GM23338 (cell line): ENCODE results near the gene FRY. TPM values are rescaled to one million over a fixed set of nuclear protein-coding genes. Genes with fewer than 3 reads are reported as not detected.

Experiments used
- ATAC-seq: fragments of 200-7000 bp; cut with Tn5 transposase; 3 replicates; pipeline ENCODE4 v1.9.1; 2020
- DNase-seq: peaks from one replicate; pipeline ENCODE4 v3.0.0-alpha.2; 2015; ENCODE audit warnings: low spot score
- H2AFZ ChIP-seq: fragments of 200-600 bp; sonication (generic); 2 replicates; pipeline ENCODE4 v1.8.0; 2016; ENCODE audit warnings: antibody characterized with exemption, mild to moderate bottlenecking, moderate library complexity
- H3F3A ChIP-seq: fragments of 200-600 bp; sonication (generic); replicated peaks from 2 replicates; pipeline ENCODE4 v1.8.0; 2017; ENCODE audit warnings: antibody characterized with exemption, mixed run types, low read depth
- H3K27ac ChIP-seq: fragments of 200-600 bp; sonication (generic); 2 replicates; pipeline ENCODE4 v1.6.1; 2016; ENCODE audit warnings: low read depth
- H3K27me3 ChIP-seq: fragments of 200-600 bp; sonication (generic); 2 replicates; pipeline ENCODE4 v1.8.0; 2016; ENCODE audit warnings: mild to moderate bottlenecking, mixed run types, moderate library complexity; ENCODE audit not compliant: insufficient read depth
- H3K36me3 ChIP-seq: fragments of 200-600 bp; sonication (generic); 2 replicates; pipeline ENCODE4 v1.8.0; 2016; ENCODE audit warnings: mild to moderate bottlenecking; ENCODE audit not compliant: insufficient read depth
- H3K4me1 ChIP-seq: fragments of 200-600 bp; sonication (generic); 2 replicates; pipeline ENCODE4 v1.8.0; 2016; ENCODE audit warnings: mild to moderate bottlenecking, moderate library complexity; ENCODE audit not compliant: insufficient read depth
- H3K4me2 ChIP-seq: fragments of 200-600 bp; sonication (generic); 2 replicates; pipeline ENCODE4 v1.7.1; 2017; ENCODE audit warnings: mixed run types
- H3K4me3 ChIP-seq: fragments of 200-600 bp; sonication (generic); 2 replicates; pipeline ENCODE4 v1.6.1; 2016; ENCODE audit warnings: mixed run types
- H3K79me2 ChIP-seq: fragments of 200-600 bp; sonication (generic); replicated peaks from 2 replicates; pipeline ENCODE4 v1.8.0; 2017; ENCODE audit warnings: mild to moderate bottlenecking; ENCODE audit not compliant: insufficient read depth
- H3K9me2 ChIP-seq: fragments of 200-600 bp; sonication (generic); 2 replicates; pipeline ENCODE4 v1.8.0; 2017; ENCODE audit not compliant: insufficient read depth
- H4K20me1 ChIP-seq: fragments of 200-600 bp; sonication (generic); replicated peaks from 2 replicates; pipeline ENCODE4 v1.8.0; 2017; ENCODE audit warnings: mild to moderate bottlenecking; ENCODE audit not compliant: insufficient read depth
- H3K27ac Mint-ChIP-seq: 2 replicates; pipeline ENCODE4 v1.8.0; 2020; ENCODE audit warnings: inconsistent platforms, mild to moderate bottlenecking, moderate library complexity, mixed read lengths
- H3K27me3 Mint-ChIP-seq: 3 replicates; pipeline ENCODE4 v1.8.0; 2022; ENCODE audit warnings: low read depth, mild to moderate bottlenecking, moderate library complexity, mixed read lengths, inconsistent platforms; ENCODE audit not compliant: insufficient read depth, poor library complexity
- H3K36me3 Mint-ChIP-seq: 3 replicates; pipeline ENCODE4 v1.8.0; 2021; ENCODE audit warnings: low read depth, mild to moderate bottlenecking, inconsistent platforms, moderate library complexity, mixed read lengths
- H3K4me1 Mint-ChIP-seq: 3 replicates; pipeline ENCODE4 v1.8.0; 2020; ENCODE audit warnings: mild to moderate bottlenecking, inconsistent platforms, mixed read lengths
- H3K4me3 Mint-ChIP-seq: 3 replicates; pipeline ENCODE4 v1.8.0; 2021; ENCODE audit warnings: moderate library complexity, mild to moderate bottlenecking, inconsistent platforms, mixed read lengths
- H3K9me3 Mint-ChIP-seq: 3 replicates; pipeline ENCODE4 v1.8.0; 2020; ENCODE audit warnings: moderate library complexity, mild to moderate bottlenecking, inconsistent platforms, mixed read lengths
- CREB1 ChIP-seq: fragments of 250-450 bp; sonication (Bioruptor Pico); IDR thresholded peaks from 2 replicates; pipeline ENCODE4 v1.5.0; 2020; ENCODE audit warnings: low read depth, mild to moderate bottlenecking, moderate library complexity
- CTCF ChIP-seq, 2 experiments: fragments of 200-600 bp in 1 of 2; sonication (generic) in 1 of 2; conservative IDR thresholded peaks; 2 replicates each; pipeline versions ENCODE4 v1.5.1 to v1.6.1; 2016 to 2017; ENCODE audit warnings: antibody characterized with exemption in 2 of 2, low read depth in 2 of 2, mild to moderate bottlenecking in 2 of 2, moderate library complexity in 1 of 2
- ETS1 ChIP-seq: IDR thresholded peaks from 2 replicates; pipeline ENCODE4 v1.6.1; 2016; ENCODE audit warnings: antibody characterized with exemption
- EZH2 ChIP-seq: fragments of 200-600 bp; sonication (generic); IDR thresholded peaks from one replicate; pipeline ENCODE4 v1.8.0; 2017; ENCODE audit warnings: antibody characterized with exemption, mild to moderate bottlenecking, low read depth; ENCODE audit not compliant: unreplicated experiment
- EZH2phosphoT487 ChIP-seq: fragments of 200-600 bp; sonication (generic); IDR thresholded peaks from one replicate; pipeline ENCODE4 v1.8.1; 2018; ENCODE audit warnings: antibody characterized with exemption; ENCODE audit not compliant: unreplicated experiment
- POLR2AphosphoS5 ChIP-seq: IDR thresholded peaks from 2 replicates; pipeline ENCODE4 v1.6.1; 2016; ENCODE audit warnings: antibody characterized with exemption, low read depth
- REST ChIP-seq: IDR thresholded peaks from one replicate; pipeline ENCODE4 v1.6.1; 2018; ENCODE audit warnings: antibody characterized with exemption; ENCODE audit not compliant: unreplicated experiment
- STAT1 ChIP-seq: IDR thresholded peaks from one replicate; pipeline ENCODE4 v1.6.1; 2016; ENCODE audit warnings: antibody characterized with exemption; ENCODE audit not compliant: unreplicated experiment
- ZNF114 ChIP-seq: fragments of 250-450 bp; sonication (Bioruptor Pico); IDR thresholded peaks from 2 replicates; pipeline ENCODE4 v1.5.0; 2020; ENCODE audit warnings: mild to moderate bottlenecking, moderate library complexity
- ZNF462 ChIP-seq: fragments of 250-450 bp; sonication (Bioruptor Pico); IDR thresholded peaks from 2 replicates; pipeline ENCODE4 v1.5.0; 2020; ENCODE audit warnings: mild to moderate bottlenecking, moderate library complexity
- polyA plus RNA-seq: library from polyadenylated mRNA; unstranded; fragments of >200 nt; fragmentation: Nextera tagmentation; extraction: Ambion mirVana; gene quantifications from 2 replicates; pipeline ENCODE4 v1.2.1, GENCODE V29; 2016
- total RNA-seq: library from RNA; depleted of rRNA; stranded (reverse); fragments of >200 nt; shearing (Covaris generic); gene quantifications from 2 replicates; pipeline ENCODE4 v1.2.3, GENCODE V29; 2014

Gene FRY
- total and polyA plus RNA-seq, 2 experiments from 2014 or later = 2.4 to 10.1 TPM

- TF ChIP-seq CTCF (conservative IDR thresholded peaks at IDR 0.05; ENCODE audit: low read depth in 2 of 2) (no peak), EZH2 (no peak), CREB1 (CRISPR knock-in tag) (no peak), STAT1 (no peak), REST (no peak), ZNF114 (CRISPR knock-in tag) (no peak), POLR2AphosphoS5 (no peak)
Measured at GRCh38 chr13:32297206-32297605, 265.6 kb downstream of the FRY start (continued).

GRCh38 chr13:32298695-32299094 is 267.1 kb downstream of the FRY start:
- H3K4me2 ChIP-seq = no peak overlapping the region
- H3K27me3 Mint-ChIP-seq = no peaks in the 10 kb centered on the region
- no peaks in the 10 kb centered on the region for H3F3A ChIP-seq
- no peaks in the 10 kb centered on the region for H3K9me3 Mint-ChIP-seq
- no peaks in the 10 kb centered on the region for H3K4me1 ChIP-seq
- no peak overlapping the region for H3K4me3 ChIP-seq
- no peak overlapping the region for H3K27ac ChIP-seq
- no peak overlapping the region for H2AFZ ChIP-seq
- H3K27me3 ChIP-seq = no peaks in the 10 kb centered on the region
- no peaks in the 10 kb centered on the region for H4K20me1 ChIP-seq
- H3K36me3 ChIP-seq = no peaks in the 10 kb centered on the region
- H3K4me1 Mint-ChIP-seq = no peaks in the 10 kb centered on the region
- no peak overlapping the region for H3K27ac Mint-ChIP-seq
- H3K36me3 Mint-ChIP-seq = no peaks in the 10 kb centered on the region
- TF ChIP-seq ETS1 = no peak
- no peak for TF ChIP-seq ZNF462 (CRISPR knock-in tag)
- no peak for TF ChIP-seq EZH2phosphoT487
- TF ChIP-seq CREB1 (CRISPR knock-in tag) = no peak
- no peak for TF ChIP-seq EZH2
- no peaks in the 10 kb centered on the region for H3K79me2 ChIP-seq
- DNase-seq (no peak), ATAC-seq (no peak)
- H3K9me2 ChIP-seq = no peaks in the 10 kb centered on the region
- H3K4me3 Mint-ChIP-seq = no peak overlapping the region
